Measurements from ENCODE around the gene COX7A1.
"Not testable (repeated sequence)": the region's sequence is repeated elsewhere in the genome, so short reads cannot be mapped to it uniquely, and the experiment has no call there.

The COX7A1 gene

GRCh38 chr19:36152352-36153091 lies at the start of gene COX7A1:
TSS of gene COX7A1 (minus strand) at chr19:36152447. CDS start at chr19:36152407, 40 bp downstream.
- no peak for DNase-seq

DNA sequence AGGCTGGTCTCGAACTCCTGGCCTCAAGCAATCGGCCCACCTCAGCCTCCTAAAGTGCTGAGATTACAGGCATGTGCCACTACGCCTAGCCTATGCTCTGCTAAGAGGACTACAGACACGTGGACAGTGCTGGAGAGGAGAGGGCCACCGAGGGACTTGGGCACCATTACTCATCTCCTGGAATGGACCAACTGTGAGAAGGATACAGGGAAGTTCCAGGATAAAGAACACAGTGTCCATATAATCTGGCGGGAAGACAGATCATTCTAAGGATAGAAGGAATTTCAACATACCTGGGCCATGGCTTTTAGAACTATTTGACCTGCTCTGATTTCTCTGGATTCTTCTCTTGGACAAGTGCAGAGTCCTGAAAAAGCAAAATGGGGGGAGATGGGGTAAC lies 49.4 kb upstream of the COX7A1 start:
- DNase-seq, result no peak

GRCh38 chr19:36198119-36198518 lies 45.9 kb upstream of the COX7A1 start:
- DNase-seq, result no peak

DNA sequence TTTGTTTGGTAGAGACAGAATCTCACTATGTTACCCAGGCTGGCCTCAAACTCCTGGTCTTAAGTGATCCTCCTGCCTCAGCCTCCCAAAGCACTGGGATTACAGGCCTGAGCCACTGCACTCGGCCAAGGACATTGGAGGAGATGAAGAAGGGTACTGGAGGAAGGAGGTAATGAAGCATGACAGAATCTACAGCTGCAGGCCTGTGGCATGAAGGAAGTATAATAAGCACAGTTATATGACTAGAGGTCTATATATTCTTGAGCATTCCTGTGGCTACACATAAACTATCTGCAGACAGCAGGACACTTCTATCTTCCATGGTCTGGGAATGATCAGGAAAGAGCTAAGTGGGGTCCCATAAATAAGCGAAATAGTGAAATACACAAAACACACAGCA lies 44.0 kb upstream of the COX7A1 start:
- DNase-seq, result no peak

DNA sequence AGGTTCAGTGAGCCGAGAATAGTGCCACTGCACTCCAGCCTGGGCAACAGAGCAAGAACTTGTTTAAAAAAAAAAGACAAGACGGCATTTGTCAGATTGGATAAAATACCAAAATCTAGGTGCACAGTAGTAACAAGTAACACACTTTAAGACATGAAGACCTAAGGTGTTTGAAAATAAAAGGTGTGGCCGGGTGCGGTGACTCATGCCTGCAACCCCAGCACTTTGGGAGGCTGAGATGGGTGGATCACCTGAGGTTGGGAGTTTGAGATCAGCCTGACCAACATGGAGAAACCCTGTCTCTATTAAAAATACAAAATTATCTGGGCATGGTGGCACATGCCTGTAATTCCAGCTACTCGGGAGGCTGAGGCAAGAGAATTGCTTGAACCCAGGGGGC lies 34.5 kb upstream of the COX7A1 start:
- DNase-seq, result not testable (repeated sequence)

- DNase-seq, result no peak
These were observed 31.0 kb upstream of the COX7A1 start for GRCh38 chr19:36183245-36183628.

- DNase-seq, result no peak
These were observed 30.5 kb upstream of the COX7A1 start for GRCh38 chr19:36182612-36183244.

DNA sequence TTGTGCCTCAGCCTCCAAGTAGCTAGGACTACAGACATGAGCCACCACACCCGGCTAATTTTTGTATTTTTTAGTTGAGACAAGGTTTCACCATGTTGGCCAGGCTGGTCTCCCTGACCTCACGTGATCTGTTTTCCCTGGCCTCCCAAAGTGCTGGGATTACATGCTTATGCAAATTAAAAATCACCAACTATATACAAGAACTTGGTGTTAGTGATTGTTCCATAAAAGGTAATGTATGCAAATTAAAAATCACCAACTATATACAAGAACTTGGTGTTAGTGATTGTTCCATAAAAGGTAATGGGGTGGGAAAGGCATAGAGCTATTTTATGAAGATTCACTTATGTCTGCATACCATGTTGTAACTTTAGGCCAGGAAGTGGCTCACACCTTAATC lies 26.8 kb upstream of the COX7A1 start:
- DNase-seq, result not testable (repeated sequence)

- DNase-seq, result not testable (repeated sequence)
These were observed 21.6 kb upstream of the COX7A1 start for GRCh38 chr19:36173846-36174245.

DNA sequence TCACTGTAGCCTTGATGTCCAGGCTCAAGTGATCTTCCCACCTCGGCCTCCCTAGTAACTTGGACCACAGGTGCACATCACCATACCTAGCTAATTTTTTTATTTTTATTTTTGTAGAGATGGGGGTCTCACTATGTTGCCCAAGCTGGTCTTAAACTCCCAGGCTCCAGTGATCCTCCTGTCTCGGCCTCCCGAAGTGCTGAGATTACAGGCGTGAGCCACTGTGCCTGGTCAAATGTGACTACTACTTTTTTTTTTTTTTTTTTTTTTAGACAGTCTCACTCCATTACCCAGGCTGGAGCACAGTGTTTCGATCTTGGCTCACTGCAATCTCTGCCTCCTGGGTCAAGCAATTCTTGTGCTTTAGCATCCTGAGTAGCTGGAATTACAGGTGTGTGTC lies 20.6 kb upstream of the COX7A1 start:
- no peak for DNase-seq

GRCh38 chr19:36169084-36169760 lies 17.0 kb upstream of the COX7A1 start:
- no peak for DNase-seq

GRCh38 chr19:36163813-36164212 lies 11.6 kb upstream of the COX7A1 start:
- DNase-seq, result no peak

- no peak for DNase-seq
These were observed 8.8 kb upstream of the COX7A1 start for GRCh38 chr19:36160821-36161596.

DNA sequence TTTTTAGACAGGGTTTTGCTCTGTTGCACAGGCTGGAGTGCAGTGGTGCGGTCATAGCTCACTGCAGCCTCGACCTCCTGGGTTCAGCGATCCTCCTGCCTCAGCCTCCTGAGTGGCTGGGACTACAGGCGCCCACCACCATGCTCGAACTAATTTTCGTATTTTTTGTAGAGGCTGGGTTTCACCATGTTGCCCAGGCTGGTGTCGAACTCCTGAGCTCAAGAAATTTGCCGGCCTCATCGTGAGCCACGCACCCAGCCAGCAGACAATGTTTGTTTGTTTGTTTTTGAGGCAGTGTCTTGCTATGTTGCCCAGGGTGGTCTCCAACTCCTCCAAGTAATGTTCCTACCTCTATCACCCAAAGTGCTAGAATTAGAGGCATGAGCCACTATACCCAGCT lies 879 bp upstream of the COX7A1 start:
- no peak for DNase-seq

- no peak for DNase-seq
These were observed 262 bp downstream of the COX7A1 start for GRCh38 chr19:36152019-36152351.

DNA sequence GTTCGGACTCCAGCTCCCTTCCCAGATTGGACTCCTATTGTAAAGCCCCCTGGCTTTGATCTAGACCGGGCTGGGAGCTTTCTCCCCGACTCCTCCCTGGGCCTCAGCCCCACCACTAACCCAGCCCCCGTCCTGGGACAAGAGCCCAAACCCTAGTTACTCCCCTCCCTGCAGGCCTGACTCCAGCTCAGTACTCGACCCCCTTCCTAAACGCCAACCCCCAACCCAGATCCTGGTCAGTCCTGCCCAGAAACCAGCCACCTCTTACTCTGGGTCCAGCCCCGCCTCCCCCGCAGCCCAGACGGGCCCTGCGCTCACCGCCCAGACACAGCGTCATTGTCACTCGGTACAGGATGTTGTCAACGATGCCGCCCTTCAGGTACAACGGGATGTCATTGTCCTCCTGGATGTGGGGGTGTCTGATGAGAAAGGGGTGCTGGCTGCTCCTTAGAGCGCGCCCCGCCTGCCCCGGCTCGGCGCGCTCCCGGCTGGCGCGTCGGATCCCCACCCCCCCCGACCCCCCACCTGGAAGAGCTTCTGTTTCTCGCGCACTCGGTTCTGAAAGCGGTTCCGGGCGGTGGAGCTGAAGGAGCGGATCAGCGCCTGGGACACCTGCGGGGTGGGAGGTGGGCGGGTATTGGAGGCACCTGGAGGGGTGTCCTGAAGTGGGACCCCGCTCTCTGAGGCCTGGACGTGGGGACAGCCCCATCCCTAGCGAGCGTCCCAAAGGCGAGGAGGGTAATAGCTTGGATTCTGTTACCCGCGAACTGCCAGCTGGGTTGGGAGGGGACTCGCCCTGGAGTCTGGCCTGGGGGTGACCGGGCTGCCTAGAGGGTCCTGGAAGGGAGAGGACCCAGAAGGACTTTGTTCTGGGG lies 866 bp downstream of the COX7A1 start:
- no peak for DNase-seq

GRCh38 chr19:36150586-36150985 lies 1.7 kb downstream of the COX7A1 start:
- DNase-seq, result no peak

- DNase-seq, result no peak
These were observed 2.4 kb downstream of the COX7A1 start for GRCh38 chr19:36149673-36150406.

DNA sequence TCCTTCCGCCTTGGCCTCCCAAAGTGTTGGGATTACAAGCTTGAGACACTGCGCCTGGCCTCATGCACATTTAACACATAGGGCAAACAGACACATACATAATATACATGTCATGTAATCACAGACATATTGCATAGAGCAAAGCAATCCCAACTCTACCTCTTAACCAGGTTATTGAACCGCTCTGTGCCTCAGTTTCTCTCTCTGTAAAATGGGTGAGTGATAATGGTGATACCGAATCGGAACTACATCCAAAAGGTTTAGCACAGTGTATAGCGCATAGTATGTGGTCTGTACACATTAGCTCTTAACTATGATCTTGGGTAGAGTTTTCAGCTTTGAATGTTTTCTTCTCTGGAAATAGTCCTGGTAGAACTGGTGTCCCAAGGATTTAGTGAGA lies 7.6 kb downstream of the COX7A1 start:
- no peak for DNase-seq

GRCh38 chr19:36142496-36142895 lies 9.8 kb downstream of the COX7A1 start:
- no peak for DNase-seq

DNA sequence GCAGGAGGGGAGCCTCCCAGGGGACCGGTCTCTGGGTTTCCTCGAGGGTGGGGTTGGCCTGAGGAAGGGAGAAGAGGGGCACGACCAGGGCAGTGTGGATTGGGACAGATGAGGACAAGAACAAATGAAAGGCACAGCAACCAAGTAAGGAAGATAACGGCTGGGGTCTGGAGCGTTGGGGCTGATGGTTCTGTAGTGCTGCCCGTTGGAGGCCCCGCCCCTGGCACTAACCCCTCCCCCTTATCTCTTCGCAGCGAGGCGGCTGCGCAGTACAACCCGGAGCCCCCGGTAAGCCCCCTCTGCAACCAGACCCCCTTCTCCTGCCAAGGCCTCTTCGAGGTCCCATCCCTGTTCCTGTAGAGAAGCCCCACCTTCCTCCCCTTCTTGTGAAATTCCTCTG lies 10.2 kb downstream of the COX7A1 start:
- no peak for DNase-seq
